Fibroblast of peridontal ligament (primary cell): ENCODE results near the gene OR2S2.
A peak's percentile ranks its signal among the peaks of the same experiment; 100 is the strongest.
"Not testable (repeated sequence)": the region's sequence is repeated elsewhere in the genome, so short reads cannot be mapped to it uniquely, and the experiment has no call there.

ENCODE experiments used
- DNase-seq: peaks from one replicate; pipeline ENCODE4 v3.0.0-alpha.2; 2010; ENCODE audit errors: extremely low read depth

Gene OR2S2

DNA sequence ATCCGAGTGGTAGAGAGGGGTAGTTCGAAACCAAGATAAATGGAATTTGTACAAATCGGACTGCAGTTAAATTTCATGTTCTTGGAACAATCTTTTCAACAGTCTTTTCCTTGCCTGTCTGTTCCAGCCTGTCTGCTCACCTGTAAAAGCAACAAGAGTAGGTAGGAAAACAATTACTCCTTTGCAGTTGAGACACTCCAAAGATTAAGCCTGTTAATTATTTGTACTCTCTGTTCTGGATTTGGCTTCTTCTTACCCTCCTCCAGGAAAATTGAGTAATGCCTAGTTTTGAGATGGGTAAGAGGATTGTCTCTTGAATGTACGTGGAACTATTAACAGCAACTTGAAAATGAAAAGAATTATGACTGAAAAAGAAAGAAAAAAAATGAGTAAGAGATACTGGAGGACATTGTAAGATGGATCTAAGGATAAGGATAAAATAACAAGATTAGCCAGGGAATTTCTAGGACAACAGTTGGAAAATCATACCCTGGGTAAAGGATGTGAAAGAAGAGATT lies 24.3 kb downstream of the OR2S2 start:
- no peak for DNase-seq

DNA sequence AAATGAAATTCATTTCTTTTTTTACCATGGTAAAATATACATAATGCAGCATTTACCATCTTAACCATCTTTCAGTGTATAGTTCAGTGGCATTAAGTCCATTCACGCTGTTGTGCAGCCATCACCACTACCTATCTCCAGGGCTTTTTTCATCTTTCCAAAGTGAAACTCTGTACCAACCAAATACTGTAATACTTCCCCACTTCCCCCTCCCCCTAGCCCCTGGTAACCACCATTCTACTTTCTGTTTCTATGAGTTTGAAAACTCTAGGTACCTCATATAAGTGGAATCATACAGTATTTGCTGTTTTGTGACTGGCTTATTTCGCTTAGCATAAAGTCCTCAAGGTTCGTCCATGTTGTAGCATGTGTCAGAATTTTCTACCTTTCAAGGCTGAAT lies 25.2 kb downstream of the OR2S2 start:
- DNase-seq: no peak

DNA sequence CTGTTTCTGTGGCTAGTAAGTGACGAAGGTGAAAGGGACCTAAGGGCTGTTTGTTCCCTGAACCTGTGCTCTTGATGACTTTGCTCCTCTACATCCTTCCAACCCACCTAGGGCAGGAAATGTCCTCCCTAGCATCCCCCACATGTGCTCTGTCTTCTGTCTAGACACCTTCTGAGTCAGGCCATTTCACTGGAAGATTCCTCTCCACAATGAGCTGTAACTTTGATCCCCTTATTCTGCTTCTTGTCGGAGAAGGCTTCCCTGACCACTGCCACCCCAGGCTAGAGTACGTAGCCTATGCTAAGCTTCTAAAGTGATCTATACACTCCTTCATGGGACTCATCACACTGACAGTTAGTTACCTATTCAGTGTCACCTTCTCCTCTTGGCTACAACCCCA lies 27.0 kb downstream of the OR2S2 start:
- DNase-seq: no peak

DNA sequence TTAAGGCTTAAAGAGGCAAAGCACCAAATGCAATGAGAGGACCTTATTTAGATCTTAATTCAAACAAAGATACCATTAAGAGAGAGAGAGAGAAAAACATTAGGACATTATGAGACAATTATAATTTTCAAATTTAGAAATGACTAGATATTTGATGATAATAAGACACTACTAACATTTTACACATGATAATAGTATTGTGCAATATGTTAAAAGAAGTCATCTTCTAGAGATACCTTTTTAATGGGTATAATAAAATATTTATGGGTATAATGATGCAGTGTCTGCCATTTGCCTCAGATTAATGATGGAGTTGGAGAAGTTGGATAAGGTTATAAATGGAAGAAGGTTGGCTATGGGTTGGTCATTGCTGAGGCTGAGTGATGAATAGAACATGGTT lies 27.4 kb downstream of the OR2S2 start:
- DNase-seq: no peak

DNA sequence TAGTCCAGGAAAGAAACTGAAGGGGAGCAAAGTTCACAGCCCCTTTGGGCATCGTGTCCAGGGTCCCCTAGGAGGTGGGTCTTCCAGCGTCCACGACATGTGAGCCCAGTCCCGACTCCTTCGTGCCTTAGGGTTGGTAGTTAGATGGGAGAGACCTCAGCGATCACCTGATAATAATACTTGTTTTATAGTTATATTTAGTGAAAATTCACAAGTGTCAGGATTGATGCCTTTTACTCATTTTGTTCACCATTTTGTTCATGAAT lies 28.6 kb downstream of the OR2S2 start:
- no peak for DNase-seq

DNA sequence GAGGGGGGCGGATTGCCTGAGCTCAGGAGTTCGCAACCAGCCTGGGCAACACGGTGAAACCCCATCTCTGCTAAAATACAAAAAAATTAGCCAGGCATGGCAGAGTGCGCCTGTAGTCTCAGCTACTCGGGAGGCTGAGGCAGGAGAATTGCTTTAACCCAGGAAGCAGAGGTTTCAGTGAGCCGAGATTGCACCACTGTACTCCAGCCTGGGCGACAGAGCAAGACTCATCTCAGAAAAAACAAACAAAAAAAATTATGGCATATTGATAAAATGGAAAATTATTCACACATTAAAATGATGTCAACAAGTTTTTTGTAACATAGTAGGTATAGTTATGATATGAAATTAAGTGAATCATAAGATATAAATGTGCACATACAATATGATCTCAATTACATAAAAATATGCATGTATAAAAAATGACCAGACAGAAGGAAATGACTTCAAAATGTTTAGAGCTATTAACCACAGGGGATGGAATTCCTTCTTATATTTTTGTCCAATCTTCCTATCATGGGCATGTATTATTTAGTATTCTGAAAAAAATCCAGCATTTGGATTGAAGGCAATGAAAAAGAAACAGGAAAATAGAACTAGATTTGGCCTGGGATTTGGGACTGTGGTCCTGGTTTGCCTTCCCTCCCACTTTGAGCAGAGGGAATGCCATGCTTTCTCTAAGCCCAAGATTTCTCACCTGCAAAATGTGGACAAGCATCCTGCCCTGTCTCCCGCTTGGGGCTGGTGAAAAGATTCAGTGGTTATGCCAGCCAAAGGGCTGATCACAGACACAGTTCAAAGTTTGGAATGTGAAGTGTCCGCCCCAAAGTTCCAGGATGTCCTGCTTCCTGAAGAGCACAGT lies 29.1 kb downstream of the OR2S2 start:
- DNase-seq: no peak

DNA sequence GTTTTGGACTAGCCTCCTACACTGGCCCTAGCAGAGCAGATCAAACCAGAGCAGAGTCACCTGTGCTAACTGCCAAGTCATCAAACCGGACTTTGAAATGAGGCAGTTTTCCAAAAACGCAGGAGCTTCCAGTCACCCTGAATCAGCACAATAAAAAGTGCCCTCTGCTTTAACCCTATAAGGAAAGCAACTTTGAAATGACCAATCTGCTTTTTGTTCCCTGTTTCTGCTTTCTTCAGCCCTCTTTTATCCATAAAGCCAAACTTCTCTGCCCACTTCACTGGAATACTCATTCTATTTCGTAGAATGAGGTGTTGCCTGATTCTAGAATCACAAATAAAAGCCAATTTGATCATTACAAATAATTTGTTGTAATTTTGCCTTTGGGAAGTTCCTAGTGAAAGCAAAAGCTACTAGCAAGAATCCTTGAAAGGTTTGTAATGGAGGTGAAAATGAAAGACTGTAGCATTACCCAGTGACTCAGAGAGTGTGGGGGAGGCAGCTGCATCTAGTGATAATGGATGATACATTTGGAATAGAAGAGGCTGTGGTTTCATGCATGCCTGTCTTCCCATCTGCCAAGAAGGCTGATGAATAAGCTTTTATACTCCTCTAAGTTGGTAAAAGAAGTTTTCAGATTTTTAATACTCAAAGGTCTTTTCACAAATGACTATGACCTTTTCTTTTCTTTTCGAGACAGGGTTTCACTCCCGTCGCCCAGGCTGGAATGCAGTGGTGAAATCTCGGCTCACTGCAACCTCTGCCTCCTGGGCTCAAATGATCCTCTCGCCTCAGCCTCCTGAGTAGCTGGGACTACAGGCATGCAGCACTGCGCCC lies 33.8 kb downstream of the OR2S2 start:
- DNase-seq: peak; percentile 95

DNA sequence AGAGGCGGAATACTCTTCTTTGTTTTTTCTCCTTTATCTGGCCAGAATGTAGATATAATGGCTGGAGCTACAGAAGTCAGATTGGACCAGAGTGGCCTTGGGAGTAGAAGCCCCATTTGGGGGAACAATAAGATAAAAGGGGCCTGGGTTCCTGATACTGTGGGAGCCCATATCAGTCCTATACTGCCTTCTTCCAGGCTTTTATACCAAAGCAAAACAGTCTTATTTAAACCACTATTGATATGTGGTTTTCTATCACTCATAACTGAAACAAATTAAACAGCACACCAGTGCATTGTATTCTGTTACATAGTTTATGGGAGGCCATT lies 34.4 kb downstream of the OR2S2 start:
- no peak for DNase-seq

DNA sequence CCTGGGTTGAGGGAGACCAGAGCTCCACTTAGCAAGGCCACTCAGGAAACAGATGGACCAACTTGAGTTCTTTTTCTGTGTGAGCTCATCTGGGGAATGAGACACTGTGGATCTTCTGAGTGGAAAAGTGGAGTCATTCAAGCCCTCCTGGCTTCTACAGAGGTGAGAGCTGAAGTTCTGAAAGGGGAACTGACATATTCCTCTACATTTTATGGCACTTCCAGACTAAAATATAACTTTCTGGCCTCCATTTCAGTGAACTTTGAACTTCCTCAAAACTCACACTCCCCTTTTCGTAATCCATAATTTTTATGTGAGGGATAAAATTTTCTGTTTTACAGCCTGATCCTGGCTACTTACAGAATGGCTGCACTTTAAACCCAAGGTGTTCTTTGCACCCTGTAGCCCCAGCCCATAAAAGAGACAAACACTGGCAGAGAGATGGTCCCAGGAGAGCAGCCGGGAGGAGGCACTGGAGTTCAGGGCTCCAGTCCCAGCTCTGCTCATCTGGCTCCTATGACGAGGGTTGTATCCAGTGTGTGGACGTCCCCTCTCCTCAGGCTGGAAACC lies 37.8 kb downstream of the OR2S2 start:
- DNase-seq: peak; percentile 14

DNA sequence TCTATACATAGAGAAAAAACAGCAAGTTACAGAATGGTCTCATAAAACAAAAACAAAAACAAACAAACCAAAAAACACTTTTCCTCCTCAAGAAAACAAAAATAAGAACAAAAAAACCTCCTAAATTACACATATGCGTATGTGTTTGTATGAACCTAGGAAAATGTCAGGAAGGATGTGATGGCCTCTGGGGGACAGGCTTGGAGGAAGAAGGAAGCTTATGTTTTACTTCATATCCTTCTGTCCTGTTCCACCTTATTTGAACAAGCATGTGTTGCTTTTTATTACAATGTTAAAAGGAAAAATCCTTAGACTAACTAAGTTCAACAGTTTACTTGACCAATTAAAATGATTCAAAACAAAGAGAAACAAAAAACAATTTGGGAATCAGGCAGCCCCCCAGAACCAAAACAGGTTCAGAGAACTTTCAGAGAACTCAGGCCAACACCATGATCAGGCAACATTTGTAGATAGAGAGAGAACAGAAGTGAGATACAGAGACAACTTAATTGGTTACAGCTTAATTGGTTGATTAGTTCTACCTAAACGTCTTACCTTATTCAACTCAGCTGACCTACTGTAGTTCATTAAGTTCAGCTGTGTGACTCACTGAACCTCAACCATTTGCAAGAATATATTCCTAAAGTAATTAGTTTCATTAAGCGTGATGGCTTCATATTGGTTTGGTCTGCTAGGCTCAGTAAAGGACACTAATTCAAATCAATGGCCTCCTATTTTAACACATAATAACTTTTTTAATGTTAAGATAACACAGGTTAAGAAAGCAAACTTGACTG lies 38.5 kb downstream of the OR2S2 start:
- DNase-seq: no peak

DNA sequence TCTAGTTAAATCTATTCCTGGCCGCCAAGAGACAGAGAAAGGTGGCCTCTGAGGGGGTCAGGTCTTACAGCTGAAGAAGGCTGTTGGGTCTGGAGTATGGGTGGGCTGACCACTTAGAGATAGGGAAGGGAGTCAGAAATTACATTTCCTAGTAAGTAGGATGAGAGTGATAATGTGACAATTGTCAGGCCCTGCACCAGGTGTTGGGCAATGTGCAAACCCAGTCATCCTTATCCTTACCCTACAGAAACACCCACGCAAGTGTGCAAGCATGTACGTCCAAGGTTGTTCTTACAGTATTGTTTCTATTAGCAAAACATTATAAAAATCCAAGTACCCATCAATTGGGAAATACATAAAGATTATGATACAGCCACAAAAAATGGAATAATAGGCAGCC lies 39.2 kb downstream of the OR2S2 start:
- DNase-seq: no peak

DNA sequence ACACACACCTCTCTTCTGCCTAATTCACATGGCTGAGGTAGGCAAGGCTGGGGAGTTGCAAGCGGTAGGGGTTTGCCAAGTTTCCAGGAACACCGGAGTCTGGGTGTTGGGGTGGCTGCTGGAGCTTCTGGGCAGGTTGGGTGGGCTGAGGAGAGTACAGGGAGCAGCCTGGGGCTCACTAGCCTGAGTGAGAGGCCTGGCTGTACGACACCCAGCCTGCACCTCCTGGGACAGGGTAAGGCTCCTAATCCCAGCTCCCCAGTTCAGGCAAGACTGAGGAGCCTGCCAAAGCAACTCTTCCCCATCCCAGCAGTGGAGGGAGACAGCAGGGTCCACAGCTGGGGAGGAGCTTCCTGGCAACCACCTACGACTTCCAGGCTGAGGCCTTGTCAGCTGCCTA lies 40.7 kb downstream of the OR2S2 start:
- DNase-seq: no peak

DNA sequence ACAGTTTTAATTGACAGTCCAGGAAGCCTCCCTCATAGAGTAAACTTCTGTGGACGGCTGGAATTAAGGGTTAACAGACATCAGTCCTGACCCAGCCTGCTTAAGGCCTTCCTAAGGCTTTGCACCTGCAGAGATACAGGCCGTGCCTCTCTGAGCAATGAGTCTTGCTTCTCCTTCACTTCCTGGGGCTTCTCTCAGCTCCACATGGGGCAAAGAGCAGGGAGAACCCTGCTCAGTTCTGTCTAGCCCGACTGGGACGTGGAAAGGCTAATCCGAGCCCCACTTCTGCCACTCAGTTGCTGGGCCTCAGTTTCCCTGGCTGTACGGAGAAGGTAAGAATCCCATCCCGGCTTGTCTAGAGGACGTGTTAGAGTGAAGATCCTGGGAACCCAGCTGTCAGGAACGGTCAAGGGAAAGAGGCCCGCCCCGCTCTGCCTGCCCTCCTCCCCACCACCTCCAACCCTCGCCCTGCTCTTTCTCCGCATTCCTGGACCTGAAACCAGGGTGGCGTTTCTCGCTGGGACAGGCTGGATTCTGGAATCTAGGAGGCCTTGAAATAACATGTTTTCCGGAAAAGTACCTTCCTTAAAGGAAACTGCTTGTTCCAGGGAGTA lies 42.2 kb downstream of the OR2S2 start:
- no peak for DNase-seq

DNA sequence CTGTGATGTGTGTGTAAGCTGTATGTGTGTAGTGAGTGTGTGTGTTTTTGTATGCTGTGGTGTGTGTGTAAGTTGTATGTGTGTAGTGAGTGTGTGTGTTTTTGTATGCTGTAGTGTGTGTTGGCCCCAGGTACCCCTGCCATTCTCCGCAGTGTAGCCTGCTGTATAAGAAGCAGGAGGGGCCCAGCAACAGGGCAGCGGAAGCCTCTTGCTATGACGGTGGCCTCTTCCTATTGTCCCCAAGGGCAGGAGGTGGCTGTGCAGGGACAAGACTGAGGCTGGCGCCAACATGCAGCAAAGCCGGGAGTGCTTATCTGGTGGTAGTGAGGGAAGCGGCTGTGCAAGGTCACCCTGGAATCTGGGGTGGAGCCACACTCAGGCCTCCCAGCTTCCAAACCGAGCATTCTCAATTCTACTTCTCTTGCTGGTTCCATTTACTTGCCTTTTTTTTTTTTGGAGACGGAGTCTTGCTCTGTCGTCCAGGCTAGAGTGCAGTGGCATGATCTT lies 43.6 kb downstream of the OR2S2 start:
- DNase-seq: no peak

DNA sequence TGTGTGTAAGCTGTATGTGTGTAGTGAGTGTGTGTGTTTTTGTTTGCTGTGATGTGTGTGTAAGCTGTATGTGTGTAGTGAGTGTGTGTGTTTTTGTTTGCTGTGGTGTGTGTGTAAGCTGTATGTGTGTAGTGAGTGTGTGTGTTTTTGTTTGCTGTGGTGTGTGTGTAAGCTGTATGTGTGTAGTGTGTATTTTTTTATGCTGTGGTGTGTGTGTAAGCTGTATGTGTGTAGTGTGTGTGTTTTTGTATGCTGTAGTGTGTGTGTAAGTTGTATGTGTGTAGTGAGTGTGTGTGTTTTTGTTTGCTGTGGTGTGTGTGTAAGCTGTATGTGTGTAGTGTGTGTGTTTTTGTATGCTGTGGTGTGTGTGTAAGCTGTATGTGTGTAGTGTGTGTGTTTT lies 44.5 kb downstream of the OR2S2 start:
- not testable (repeated sequence) for DNase-seq

DNA sequence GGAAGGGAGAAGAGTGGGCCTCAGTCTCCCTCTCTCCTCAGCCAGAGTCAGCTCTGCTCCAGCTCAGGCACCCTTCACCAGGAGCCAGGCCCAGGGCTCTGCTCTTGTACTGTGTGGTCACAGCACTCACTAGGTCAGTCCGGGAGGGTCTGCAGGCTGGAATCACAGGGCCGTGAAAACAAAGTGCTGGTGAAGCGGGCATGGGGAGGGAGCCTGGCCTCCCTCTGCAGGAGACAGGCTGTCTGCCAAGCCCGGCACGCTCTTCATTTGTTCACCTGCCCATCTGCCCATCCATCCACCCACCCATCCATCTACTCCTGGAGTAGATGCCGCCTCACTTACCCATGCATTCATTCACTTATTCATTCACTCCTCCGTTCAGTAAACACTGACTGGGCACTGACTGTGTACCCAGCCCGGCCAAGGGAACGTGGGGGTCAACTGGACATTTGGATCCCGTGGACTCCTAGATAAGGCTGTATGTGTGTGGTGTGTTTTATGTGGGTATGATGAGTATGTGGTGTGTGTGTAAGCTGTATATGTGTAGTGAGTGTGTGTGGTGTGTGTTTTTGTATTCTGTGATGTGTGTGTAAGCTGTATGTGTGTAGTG lies 45.1 kb downstream of the OR2S2 start:
- no peak for DNase-seq

DNA sequence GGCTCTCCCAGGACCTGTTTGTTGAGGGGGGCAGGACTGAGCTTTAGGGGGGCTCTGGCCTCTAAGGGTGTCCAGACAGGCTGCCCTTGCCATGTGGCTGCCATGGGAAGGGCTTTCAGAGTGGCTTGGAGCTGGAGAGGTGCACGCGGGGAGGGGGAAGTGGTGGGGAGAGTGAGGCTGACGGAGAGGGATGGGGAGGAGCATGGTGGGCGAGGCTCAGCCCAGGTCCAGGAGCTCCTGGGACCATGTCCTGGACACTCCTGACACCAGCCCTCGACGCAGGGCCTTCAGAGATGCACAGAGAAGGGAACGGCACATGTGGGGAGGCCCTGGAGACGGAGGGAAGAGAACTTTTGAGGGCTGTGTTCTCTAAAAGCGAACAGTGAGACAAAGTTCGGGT lies 46.3 kb downstream of the OR2S2 start:
- DNase-seq: no peak

DNA sequence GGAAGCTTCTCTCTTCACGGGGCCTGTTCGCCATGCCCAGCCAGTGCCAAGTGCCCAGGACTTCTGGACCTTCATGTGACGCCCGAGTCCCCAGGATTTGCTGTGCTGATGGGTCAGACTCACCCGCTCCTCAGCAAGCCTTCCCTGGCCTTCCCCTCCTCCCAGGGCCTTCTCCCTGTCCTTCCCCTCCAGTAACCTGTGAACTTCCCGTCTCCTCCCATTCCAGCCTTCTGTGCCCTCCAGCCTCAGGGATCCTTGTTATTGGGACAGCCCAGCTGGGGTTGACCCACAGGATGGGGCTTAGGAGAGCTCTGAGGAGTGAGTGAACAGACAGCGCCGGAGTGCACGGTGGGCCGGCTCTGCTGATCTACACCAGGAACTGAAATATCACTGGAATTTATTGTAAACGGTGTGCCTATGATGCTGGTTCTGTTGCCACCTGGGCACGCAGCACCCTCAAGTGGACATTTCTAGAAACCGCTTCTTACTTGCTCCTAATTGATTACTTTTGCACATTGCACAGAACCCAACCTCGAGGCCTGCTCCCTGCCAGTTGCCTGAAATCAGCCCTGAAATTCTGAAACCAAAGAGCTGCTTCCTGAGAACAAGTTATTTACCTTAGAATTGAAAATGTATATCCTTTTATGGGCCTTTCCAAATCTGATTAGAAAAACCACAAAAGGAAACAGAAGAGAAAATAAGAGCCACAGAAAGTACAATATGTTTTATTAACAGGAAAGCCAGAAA lies 47.2 kb downstream of the OR2S2 start:
- DNase-seq: peak; percentile 58

DNA sequence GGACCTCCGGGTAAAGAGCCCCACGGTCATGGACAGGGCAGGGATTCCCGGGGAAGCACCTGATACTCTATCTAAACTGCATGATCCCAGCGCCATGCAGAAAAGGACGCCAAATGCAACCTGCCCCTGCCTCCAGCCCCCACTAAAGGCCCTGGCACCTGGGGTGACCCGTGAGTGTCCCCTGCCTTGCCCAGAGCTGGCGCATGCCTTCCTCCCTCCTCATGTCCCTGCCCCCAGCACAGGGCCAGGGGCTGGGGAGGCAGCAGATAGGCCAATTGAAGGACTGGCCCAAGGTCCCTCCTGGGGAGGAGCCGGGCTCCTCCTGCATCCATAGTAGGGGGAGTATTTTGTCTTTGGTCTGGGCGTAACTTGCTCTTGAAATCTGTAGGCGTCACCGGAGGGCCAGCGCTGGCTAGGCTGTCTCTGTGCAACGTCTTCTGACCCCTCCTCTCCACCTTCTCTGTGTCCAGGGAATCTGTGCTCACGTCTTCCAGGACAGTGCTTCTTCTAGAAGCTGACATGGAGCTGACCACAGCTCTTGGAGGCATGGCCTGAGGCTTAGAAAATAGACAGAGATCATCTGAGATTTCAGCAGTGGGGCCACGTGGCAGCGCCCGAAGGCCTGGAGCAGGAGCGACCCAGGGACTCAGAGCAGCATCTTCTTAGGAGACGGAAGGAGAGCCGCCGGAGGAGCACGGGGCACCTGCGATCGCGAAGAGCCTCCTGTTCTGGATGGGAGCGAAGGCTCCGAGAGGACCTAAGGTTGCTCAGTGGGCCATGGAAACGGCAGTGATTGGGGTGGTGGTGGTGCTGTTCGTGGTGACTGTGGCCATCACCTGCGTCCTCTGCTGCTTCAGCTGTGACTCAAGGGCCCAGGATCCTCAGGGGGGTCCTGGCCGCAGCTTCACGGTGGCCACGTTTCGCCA lies 48.0 kb downstream of the OR2S2 start:
- no peak for DNase-seq
